ENCODE results near the gene ABHD14A. TPM values are rescaled to one million over a fixed set of nuclear protein-coding genes. Genes with fewer than 3 reads are reported as not detected.
A peak's percentile ranks its signal among the peaks of the same experiment; 100 is the strongest.

Gene ABHD14A
- total and polyA plus RNA-seq, 2 donors (not counting 1 experiment from before 2014, with no cell fraction given), result 5.1 to 10.2 TPM

GRCh38 chr3:52001443-52001974 is 26.6 kb downstream of the ABHD14A start:
- no peaks in the 10 kb centered on the region for H3K27me3 ChIP-seq (ENCODE audit: control insufficient read depth, insufficient read depth, low read length)
- peak; percentile 42 to 54 for DNase-seq (ENCODE audit: low read depth in 2 of 2)
- H3K9me3 ChIP-seq (ENCODE audit: control insufficient read depth, insufficient read depth, low read depth, low read length), result no peaks in the 10 kb centered on the region
- no peak overlapping the region for H2AFZ ChIP-seq (ENCODE audit: low read length)
- TF ChIP-seq EZH2 (IDR thresholded peaks at IDR 0.05; ENCODE audit: low read length, missing control alignments) (no peak), CTCF (conservative IDR thresholded peaks at IDR 0.05 in 1 of 2, IDR thresholded peaks at IDR 0.05 in 1 of 2; ENCODE audit: low read depth in 1 of 2, low read length in 2 of 2) (peak; percentile 81 to 82)
- no peaks in the 10 kb centered on the region for H3K36me3 ChIP-seq (ENCODE audit: control insufficient read depth, insufficient read depth, low read length)
- no peak overlapping the region for H3K9ac ChIP-seq (ENCODE audit: insufficient read depth, low read length)
- no peaks in the 10 kb centered on the region for H4K20me1 ChIP-seq (ENCODE audit: control insufficient read depth, extremely low read depth, insufficient read depth, low read length)
- no peak overlapping the region for H3K4me2 ChIP-seq (ENCODE audit: extremely low read depth, insufficient read depth, low read length)
- H3K4me3 ChIP-seq (replicated peaks in 1 of 4; ENCODE audit: control extremely low read depth in 1 of 4, insufficient read depth in 1 of 4, low read depth in 3 of 4, low read length in 4 of 4), result no peak overlapping the region
- peaks cover 14% of the 10 kb centered on the region for H3K4me1 ChIP-seq (ENCODE audit: control insufficient read depth, extremely low read depth, insufficient read depth, low read length)
- H3K27ac ChIP-seq (ENCODE audit: insufficient read depth, low read length), result no peak overlapping the region
- H3K79me2 ChIP-seq (ENCODE audit: control insufficient read depth, insufficient read depth, low read length), result no peaks in the 10 kb centered on the region

- Histone ChIP-seq H3K4me1 (ENCODE audit: control insufficient read depth, extremely low read depth, insufficient read depth, low read length) (peaks cover 14% of the 10 kb centered on the region), H3K36me3 (ENCODE audit: control insufficient read depth, insufficient read depth, low read length) (no peaks in the 10 kb centered on the region), H3K4me2 (ENCODE audit: extremely low read depth, insufficient read depth, low read length) (no peak overlapping the region), H3K9me3 (ENCODE audit: control insufficient read depth, insufficient read depth, low read depth, low read length) (no peaks in the 10 kb centered on the region), H3K27me3 (ENCODE audit: control insufficient read depth, insufficient read depth, low read length) (no peaks in the 10 kb centered on the region), H3K27ac (ENCODE audit: insufficient read depth, low read length) (no peak overlapping the region), H2AFZ (ENCODE audit: low read length) (no peak overlapping the region), H3K9ac (ENCODE audit: insufficient read depth, low read length) (no peak overlapping the region), H3K79me2 (ENCODE audit: control insufficient read depth, insufficient read depth, low read length) (no peaks in the 10 kb centered on the region), H4K20me1 (ENCODE audit: control insufficient read depth, extremely low read depth, insufficient read depth, low read length) (no peaks in the 10 kb centered on the region), H3K4me3 (replicated peaks in 1 of 4; ENCODE audit: control extremely low read depth in 1 of 4, insufficient read depth in 1 of 4, low read depth in 3 of 4, low read length in 4 of 4) (no peak overlapping the region)
- DNase-seq (ENCODE audit: low read depth in 2 of 2), result no peak
- TF ChIP-seq CTCF (conservative IDR thresholded peaks at IDR 0.05 in 1 of 2, IDR thresholded peaks at IDR 0.05 in 1 of 2; ENCODE audit: low read depth in 1 of 2, low read length in 2 of 2) (no peak), EZH2 (IDR thresholded peaks at IDR 0.05; ENCODE audit: low read length, missing control alignments) (no peak)
Measured at GRCh38 chr3:52002748-52003147, 27.9 kb downstream of the ABHD14A start.

- H3K4me1 ChIP-seq (ENCODE audit: control insufficient read depth, extremely low read depth, insufficient read depth, low read length), result peaks cover 14% of the 10 kb centered on the region
- no peaks in the 10 kb centered on the region for H4K20me1 ChIP-seq (ENCODE audit: control insufficient read depth, extremely low read depth, insufficient read depth, low read length)
- TF ChIP-seq EZH2 (IDR thresholded peaks at IDR 0.05; ENCODE audit: low read length, missing control alignments) (no peak), CTCF (conservative IDR thresholded peaks at IDR 0.05 in 1 of 2, IDR thresholded peaks at IDR 0.05 in 1 of 2; ENCODE audit: low read depth in 1 of 2, low read length in 2 of 2) (peak; percentile 53 to 57)
- no peak overlapping the region for H3K27ac ChIP-seq (ENCODE audit: insufficient read depth, low read length)
- no peaks in the 10 kb centered on the region for H3K79me2 ChIP-seq (ENCODE audit: control insufficient read depth, insufficient read depth, low read length)
- H3K9ac ChIP-seq (ENCODE audit: insufficient read depth, low read length), result no peak overlapping the region
- H3K4me3 ChIP-seq (replicated peaks in 1 of 4; ENCODE audit: control extremely low read depth in 1 of 4, insufficient read depth in 1 of 4, low read depth in 3 of 4, low read length in 4 of 4), result no peak overlapping the region
- H3K36me3 ChIP-seq (ENCODE audit: control insufficient read depth, insufficient read depth, low read length), result no peaks in the 10 kb centered on the region
- H2AFZ ChIP-seq (ENCODE audit: low read length), result no peak overlapping the region
- H3K9me3 ChIP-seq (ENCODE audit: control insufficient read depth, insufficient read depth, low read depth, low read length), result no peaks in the 10 kb centered on the region
- no peaks in the 10 kb centered on the region for H3K27me3 ChIP-seq (ENCODE audit: control insufficient read depth, insufficient read depth, low read length)
- no peak overlapping the region for H3K4me2 ChIP-seq (ENCODE audit: extremely low read depth, insufficient read depth, low read length)
- DNase-seq (ENCODE audit: low read depth in 2 of 2), result peak; percentile 40 to 48
Measured at GRCh38 chr3:52004163-52004787, 29.4 kb downstream of the ABHD14A start.

All from fibroblast of lung (primary cell).